ENCODE results near the gene RITA1. TPM values are rescaled to one million over a fixed set of nuclear protein-coding genes. Genes with fewer than 3 reads are reported as not detected.

The RITA1 gene, protein sequence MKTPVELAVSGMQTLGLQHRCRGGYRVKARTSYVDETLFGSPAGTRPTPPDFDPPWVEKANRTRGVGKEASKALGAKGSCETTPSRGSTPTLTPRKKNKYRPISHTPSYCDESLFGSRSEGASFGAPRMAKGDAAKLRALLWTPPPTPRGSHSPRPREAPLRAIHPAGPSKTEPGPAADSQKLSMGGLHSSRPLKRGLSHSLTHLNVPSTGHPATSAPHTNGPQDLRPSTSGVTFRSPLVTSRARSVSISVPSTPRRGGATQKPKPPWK
- total RNA-seq (10 to 100 TPM; 13.6 to 19.4 (median 15.4) TPM), polyA plus RNA-seq (10 to 100 TPM in 1 of 2 donors, 1 to 10 TPM in 1; 6.8 to 11.0 TPM)
- long read RNA-seq, donor 1, transcript RITA1-201 (4 exons, 2,053 nt), result major isoform, 116 of 181 reads
- long read RNA-seq, donor 1, transcript RITA1-202 (4 exons, 2,041 nt), result minor isoform, 9 of 181 reads
- long read RNA-seq, donor 1, transcript RITA1-203 (3 exons, 1,898 nt), result minor isoform, 33 of 181 reads
- long read RNA-seq, donor 1, partial matches to known transcripts, result 18 of 181 reads
- long read RNA-seq, donor 1, other reads (novel, unspliced or antisense), result 4 of 181 reads
- long read RNA-seq, donor 2, transcript RITA1-201 (4 exons, 2,053 nt), result major isoform, 8 of 10 reads
- long read RNA-seq, donor 2, partial matches to known transcripts, result 0 of 10 reads
- long read RNA-seq, donor 2, other reads (novel, unspliced or antisense), result 0 of 10 reads
- long read RNA-seq, donor 3, transcript RITA1-201 (4 exons, 2,053 nt), result major isoform, 21 of 30 reads
- long read RNA-seq, donor 3, partial matches to known transcripts, result 4 of 30 reads
- long read RNA-seq, donor 3, other reads (novel, unspliced or antisense), result 3 of 30 reads

DNA sequence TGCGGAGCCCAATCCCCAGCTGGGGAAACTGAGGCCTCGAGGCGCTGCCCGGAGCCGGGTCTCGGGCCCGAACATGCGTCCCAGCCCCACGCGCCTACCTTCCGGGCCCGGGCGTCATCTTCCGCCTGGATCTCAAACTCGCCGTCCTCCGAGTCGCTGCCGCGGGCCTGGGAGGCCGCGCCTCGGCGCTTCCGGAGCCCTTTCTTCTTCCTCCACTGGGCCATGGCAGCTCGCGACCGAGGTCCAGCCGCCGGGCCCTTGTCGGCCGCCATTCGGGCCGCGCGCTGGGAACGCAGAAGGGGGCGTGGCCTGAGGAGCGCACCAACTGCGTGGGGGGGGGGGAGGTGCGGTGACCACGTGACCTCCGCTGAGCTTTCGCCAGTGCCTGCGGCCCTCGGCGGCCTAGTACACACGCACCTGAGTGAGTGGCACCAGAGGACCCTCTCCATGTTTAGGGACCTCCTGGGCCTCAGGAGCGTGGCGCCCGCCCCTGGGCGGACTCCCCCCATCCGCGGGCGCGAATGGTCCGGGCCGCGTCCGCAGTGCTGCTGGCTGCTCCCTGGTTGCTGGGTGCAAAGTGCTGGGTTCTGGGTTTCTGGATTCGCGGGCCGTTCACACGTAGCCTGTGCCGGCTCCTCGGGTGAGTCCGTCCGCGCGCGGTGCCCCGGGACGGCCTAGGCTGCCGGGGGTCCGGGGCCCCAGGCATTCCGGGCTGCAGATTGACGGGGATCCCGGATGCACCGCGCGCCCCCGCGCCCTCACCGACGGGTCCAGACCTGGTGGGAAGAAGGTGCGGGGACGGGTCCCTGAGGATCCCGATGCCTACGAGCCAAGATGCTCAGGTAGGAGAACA, at the start of gene RITA1, which contains the start of gene DDX54:
Gene RITA1, plus strand, starts transcription at position 542 of the 853 bp plus-strand sequence. CDS start 1,026 bp downstream, outside the sequence.
Gene DDX54, minus strand, starts transcription at position 299 of the 853 bp plus-strand sequence. Its CDS starts 27 bp downstream, at position 272.
- Histone ChIP-seq H3K36me3 (no peaks in the 10 kb centered on the region), H3K9me3 (no peaks in the 10 kb centered on the region), H3K4me3 (peak within 1 kb of the TSS; percentile 82), H3K27me3 (no peaks in the 10 kb centered on the region), H3K27ac (peak within 1 kb of the TSS; percentile 74 to 97), H3K4me1 (ENCODE audit: insufficient read depth) (peaks cover 12% of the 10 kb centered on the region)
- intact Hi-C loops (cut with DNase I), result loop anchor here in 1 of 4 donors (5.0 kb wide), 1 partner anchor 172 kb away; the partner anchor contains the start of gene PLBD2
- TF ChIP-seq POLR2A (IDR thresholded peaks at IDR 0.05) (peak; percentile 38), EP300 (IDR thresholded peaks at IDR 0.05) (no peak)
- TF ChIP-seq, protein P1, sequence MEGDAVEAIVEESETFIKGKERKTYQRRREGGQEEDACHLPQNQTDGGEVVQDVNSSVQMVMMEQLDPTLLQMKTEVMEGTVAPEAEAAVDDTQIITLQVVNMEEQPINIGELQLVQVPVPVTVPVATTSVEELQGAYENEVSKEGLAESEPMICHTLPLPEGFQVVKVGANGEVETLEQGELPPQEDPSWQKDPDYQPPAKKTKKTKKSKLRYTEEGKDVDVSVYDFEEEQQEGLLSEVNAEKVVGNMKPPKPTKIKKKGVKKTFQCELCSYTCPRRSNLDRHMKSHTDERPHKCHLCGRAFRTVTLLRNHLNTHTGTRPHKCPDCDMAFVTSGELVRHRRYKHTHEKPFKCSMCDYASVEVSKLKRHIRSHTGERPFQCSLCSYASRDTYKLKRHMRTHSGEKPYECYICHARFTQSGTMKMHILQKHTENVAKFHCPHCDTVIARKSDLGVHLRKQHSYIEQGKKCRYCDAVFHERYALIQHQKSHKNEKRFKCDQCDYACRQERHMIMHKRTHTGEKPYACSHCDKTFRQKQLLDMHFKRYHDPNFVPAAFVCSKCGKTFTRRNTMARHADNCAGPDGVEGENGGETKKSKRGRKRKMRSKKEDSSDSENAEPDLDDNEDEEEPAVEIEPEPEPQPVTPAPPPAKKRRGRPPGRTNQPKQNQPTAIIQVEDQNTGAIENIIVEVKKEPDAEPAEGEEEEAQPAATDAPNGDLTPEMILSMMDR (IDR thresholded peaks at IDR 0.05), result peak in 1 of 3 donors; percentile 8
- peak; percentile 80 to 89 (median 86) for DNase-seq
- 0% methylated on average over 50 to 89 of the region's 89 CpGs for WGBS, 3 donors

DNA sequence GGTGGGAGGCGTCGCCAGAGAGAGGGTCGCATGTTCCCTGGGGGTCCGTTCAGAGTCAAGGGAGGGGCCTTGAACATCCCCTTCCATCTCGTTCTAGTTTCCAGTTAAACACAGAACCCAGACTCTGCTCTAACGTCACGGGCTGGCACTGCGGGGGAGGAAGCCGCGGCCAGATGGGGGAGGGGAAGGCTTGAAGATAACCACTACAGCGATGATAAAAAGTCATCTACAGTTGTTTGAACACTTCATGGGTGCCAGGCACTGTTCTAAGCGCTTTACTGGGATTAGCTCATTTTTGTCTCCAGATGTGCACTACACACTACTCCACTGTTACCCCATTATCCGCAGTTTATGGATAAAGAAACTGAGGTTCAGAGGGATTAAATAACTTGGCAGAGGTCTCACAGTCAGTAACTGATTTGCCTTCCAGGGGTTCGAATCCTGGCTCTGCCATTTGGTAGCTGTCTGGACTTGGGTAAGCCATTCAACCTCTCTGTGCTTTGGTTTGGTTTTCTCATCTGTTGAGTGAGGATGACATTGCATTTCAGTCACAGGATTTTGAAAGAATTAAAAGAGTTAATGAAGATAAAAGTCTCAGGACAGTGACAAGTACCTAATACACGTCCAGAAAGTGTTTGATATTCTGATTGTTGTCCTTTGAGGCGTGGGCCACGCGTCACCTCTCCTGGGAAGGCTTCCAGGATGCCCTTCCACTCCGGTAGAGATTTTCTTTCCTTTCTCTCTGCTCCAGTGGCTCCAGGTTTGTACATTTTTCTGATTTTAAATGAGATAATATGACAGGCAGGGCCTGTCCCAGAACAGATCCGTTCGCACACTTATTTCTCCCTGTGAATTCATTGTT, 49.2 kb upstream of the RITA1 start:
- H3K4me1 ChIP-seq (ENCODE audit: insufficient read depth), result no peaks in the 10 kb centered on the region
- DNase-seq, result no peak
- TF ChIP-seq, protein P1 (IDR thresholded peaks at IDR 0.05), result no peak
- TF ChIP-seq POLR2A (IDR thresholded peaks at IDR 0.05) (no peak), EP300 (IDR thresholded peaks at IDR 0.05) (no peak)
- no peak overlapping the region for H3K27ac ChIP-seq
- intact Hi-C loops (cut with DNase I), result no loop called here
- WGBS, 3 donors, result 28 to 34% (median 32%) methylated on average over 21 of the region's 21 CpGs
- H3K27me3 ChIP-seq, result no peaks in the 10 kb centered on the region
- no peaks in the 10 kb centered on the region for H3K9me3 ChIP-seq
- no peaks in the 10 kb centered on the region for H3K36me3 ChIP-seq
- no peak overlapping the region for H3K4me3 ChIP-seq

DNA sequence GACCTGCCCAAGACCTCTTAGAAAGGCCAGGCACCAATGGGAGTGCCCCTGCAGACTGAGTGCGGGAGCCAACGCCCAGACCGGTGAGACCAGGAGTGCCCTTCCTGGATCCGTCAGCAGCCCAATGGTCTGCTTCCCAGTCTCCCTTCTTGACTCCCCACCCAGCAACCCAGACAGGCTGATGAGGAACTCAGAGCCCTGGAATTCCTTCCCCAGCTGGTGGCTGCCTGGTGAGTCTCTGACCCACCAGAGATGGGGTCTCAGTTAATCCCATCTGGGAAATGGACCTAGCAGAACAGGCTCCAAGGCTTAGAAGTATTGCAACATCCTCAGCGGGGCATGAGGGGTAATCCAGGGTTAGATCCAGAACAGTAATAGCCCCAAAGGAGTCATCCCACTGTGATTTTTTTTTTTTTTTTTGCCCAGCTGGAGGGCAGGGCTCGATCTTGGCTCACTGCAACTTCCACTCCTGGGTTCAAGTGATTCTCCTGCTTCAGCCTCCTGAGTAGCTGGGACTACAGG, 48.5 kb upstream of the RITA1 start:
- no peaks in the 10 kb centered on the region for H3K27me3 ChIP-seq
- intact Hi-C loops (cut with DNase I), result no loop called here

More for the DNA sequence above, 48.5 kb upstream of the RITA1 start:
- no peaks in the 10 kb centered on the region for H3K4me1 ChIP-seq (ENCODE audit: insufficient read depth)
- no peak for DNase-seq
- H3K27ac ChIP-seq, result no peak overlapping the region
- no peak overlapping the region for H3K4me3 ChIP-seq
- TF ChIP-seq POLR2A (IDR thresholded peaks at IDR 0.05) (no peak), EP300 (IDR thresholded peaks at IDR 0.05) (no peak)
- TF ChIP-seq, protein P1 (IDR thresholded peaks at IDR 0.05), result no peak
- no peaks in the 10 kb centered on the region for H3K9me3 ChIP-seq
- WGBS, 3 donors, result 82 to 86% (median 83%) methylated on average over 6 of the region's 6 CpGs
- H3K36me3 ChIP-seq, result no peaks in the 10 kb centered on the region

Data from ovary (tissue), 10 donors.